GM18517 (cell line): ENCODE measurements around the gene USP34.
"Not testable (repeated sequence)": the region's sequence is repeated elsewhere in the genome, so short reads cannot be mapped to it uniquely, and the experiment has no call there.

ENCODE experiments used
- ATAC-seq: cut with Tn5 transposase; IDR thresholded peaks from one replicate; pipeline ENCODE4 v1.9.1; 2021; ENCODE audit warnings: mild to moderate bottlenecking, moderate library complexity; ENCODE audit not compliant: unreplicated experiment

USP34 gene

DNA sequence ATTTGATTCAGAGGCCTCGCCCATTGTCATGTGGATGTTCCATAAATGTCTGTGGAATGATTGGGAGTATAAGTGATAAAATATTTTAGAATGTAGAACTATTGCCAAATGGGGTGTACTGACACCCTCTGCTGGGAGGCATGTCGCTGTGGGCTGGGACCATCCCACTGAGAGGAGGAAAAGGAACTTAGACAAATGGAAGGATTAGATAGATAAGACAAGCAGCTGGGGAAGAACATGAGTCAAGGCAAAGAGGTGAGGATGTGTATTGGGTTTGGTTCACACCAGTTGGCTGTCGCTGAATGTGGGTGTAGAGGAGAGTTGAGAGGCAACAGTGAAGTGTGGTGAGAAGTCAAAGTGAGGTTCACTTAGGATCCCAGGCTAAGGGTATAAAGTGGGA lies 304.9 kb downstream of the USP34 start:
- ATAC-seq, result no peak

DNA sequence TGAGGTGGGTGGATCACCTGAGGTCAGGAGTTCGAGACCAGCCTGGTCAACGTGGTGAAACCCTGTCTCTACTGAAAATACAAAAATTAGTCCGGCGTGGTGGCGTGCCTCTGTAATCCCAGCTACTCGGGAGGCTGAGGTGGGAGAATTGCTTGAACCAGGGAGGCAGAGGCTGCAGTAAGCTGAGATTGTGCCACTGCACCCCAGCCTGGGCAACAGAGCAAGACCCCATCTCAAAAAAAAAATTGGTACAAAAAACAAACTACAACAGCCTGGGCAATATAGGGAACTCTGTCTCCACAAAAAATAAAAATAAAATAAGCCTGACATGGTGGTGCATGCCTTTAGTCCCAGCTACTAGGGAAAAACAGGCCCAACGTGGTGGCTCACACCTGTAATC lies 305.8 kb downstream of the USP34 start:
- not testable (repeated sequence) for ATAC-seq

DNA sequence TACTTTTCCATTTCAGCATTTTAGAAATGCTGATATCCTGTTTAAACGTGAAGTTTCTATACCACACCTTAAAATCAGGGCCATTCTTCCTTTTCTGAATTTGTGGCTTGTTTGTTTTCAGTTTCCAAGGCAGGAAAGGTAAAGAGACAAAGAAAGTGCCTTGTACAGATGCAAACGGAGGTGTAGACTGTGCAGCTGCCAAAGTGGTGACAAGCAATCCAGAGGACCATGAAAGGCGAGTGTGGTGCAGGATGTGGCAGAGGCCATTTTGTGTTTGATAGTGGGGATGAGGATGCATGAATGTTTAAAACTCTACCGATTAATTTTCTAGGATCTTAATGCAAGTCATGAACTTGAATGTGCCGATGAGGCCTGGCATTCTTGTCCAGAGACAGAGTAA lies 308.2 kb downstream of the USP34 start:
- no peak for ATAC-seq

DNA sequence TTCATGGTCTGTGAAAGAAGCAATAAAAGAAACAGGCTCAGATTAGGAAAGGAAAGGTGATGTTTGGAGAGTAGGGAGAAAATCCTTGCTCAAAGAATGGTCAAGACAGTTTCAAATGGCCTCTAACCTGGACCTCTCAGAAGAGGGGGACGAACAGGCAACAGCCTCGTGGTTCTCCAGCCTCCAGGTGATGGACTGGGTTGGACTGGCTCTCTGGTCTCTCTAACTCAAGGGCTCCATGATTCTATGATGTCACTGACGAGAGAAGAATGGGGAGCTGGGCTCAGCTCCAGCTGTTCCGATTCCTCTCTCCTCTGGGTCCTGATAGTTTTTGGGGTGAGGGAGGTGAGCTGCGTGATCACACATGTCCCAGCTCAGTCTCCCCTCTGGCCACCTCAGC lies 309.0 kb downstream of the USP34 start, which contains the start of gene C2orf74:
Gene C2orf74, plus strand, starts transcription at position 301 of the 400 bp plus-strand sequence. CDS start 327 bp downstream, outside the sequence.
- ATAC-seq, result no peak

DNA sequence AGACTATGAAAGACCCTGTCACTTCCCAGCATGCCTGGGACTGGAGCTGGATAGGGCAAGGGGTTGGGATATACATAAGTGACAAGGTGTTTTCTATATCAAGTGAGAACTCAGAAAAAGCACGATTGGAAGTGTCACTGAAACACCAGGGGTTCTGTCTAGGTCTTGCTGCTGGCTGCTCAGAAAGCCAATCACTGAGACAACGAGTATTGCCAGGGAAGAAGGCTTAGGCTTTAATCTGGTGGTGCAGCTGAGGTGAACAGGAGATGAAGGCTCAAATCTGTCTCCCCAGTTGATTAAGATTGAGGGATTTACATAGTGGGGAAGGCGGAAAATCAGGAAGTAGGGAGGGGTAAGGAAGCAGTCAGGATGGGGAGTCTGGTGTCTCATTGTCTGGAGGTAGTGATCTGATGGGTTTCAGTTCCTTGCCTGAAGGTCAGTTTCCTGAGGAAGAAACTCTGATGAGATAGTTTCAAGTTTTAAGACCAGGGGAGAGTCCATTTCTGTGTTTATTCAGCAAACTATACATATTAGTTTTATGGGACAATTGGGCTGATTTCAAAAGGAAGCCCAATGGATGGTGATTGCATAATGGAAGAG lies 312.4 kb downstream of the USP34 start:
- no peak for ATAC-seq

DNA sequence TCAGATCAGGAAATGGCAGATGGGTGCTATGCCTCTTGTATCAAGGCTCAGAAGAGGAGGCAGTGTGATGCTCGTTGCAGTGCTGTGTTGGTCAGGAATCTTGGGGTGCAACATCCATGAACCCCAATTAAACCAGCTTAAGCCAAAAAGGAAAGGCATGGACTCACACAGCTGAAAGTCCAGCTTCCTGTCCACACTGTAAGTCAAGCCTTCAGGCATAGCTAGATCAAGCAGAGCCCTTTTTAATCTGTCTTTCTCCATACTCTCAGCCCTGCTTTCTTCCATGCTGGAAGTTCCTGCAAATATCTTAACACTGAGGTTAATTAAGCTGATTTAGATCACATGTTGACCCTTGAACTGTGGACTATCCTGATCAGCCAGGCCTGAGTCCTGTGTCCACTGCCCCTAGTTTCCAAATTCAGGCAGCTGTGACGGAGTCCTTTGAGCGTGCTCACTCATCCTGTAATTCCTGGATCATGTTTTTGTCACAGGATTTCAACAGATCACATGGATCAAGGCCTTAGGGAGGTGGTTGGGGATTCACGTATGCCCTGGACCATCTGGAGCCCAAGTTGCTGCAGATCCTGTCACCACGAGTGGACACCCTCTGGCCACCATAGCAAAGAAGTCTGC lies 313.4 kb downstream of the USP34 start:
- ATAC-seq, result no peak

DNA sequence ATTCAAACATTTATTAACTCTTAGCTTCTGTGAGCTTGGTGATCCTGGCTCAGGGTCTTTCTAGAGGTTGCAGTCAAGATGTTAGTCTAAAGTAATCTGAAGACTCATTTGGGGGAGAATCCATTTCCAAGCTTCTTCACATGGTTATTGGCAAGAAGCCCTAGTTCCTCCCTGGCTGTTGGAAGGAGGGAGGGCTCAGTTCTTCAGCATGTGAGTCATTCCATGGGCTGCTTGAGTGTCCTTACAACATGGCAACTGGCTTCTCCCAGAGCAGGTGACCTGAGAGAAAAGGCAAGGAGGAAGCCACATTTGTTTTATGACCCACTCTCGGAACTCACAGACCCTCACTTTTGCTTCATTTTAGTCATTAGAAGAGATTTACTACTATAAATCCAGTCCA lies 319.5 kb downstream of the USP34 start:
- ATAC-seq, result no peak

DNA sequence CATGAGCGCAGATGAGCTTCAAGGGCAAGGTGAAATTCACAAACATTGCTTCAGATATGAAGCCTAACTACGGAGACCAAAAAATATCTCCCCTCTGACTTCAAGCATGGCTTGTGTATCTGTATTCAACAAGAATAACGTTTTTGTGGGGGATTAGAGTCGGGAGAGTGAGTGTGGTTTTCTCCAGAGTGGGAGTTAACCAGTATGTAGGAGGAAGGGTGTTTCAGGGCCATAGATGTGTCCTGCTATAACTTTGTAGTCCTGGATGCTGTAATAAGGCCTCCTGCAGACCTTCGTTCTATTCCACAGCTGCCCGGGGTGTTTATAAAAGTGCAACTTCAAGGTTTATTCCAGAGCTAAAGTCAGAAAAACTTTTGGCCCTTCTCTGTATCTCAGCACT lies 321.8 kb downstream of the USP34 start:
- no peak for ATAC-seq

DNA sequence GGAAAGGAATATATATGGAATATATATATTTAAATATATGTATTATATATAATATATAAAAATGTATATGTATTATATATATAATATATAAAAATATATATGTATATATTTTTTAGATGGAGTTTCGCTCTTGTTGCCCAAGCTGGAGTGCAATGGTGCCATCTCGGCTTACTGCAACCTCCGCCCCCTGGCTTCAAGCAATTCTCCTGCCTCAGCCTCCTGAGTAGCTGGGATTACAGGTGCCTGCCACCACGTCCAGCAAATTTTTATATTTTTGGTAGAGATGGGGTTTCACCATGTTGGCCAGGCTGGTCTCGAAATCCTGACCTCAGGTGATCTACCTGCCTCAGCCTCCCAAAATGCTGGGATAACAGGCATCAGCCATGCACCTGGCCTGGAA lies 322.8 kb downstream of the USP34 start:
- not testable (repeated sequence) for ATAC-seq

DNA sequence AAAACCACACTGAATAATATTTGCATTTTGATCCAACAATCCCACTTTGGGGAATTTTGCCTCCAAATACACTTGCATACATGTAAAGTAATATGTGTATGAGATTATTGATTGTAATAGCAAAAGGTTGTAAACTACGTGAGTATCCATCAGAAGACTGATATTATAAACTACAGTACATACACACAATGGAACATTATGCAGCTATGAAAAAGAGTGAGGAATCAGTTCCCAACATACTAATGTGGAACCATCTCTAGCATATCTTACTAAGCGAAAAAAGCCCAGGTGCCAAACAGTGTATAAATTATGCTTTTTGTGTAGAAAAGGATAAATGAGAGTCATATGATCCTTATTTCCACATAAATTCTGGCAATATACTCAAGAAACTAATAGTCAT lies 324.9 kb downstream of the USP34 start:
- no peak for ATAC-seq

DNA sequence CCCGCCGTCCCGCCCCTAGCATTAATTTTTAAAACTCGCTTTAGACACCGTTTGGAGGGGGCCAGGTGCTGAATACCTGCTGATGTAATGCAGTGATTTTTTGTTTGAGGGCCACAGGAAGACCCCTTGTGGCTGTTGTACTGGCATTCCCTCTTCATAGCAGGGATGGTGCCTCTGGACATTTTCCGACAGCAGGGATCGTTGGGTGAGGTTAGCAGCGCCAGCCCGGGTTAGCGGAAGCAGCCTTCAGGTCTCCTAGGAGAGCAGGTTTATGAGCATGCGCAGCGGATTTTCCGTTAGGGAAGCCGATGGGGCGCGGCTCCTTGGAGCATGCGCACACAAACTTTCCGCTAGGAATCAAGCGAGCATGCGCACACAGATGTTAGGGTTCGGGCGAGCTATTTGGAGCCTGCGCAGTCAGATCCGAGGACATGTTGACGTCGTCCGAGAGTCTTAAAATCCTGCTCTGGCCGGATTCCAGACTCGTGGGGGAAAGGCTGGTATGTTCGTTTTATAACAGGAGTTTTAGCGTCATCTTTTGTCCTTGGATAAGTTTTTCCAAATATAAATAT lies 326.1 kb downstream of the USP34 start:
- ATAC-seq, result peak; percentile 89

DNA sequence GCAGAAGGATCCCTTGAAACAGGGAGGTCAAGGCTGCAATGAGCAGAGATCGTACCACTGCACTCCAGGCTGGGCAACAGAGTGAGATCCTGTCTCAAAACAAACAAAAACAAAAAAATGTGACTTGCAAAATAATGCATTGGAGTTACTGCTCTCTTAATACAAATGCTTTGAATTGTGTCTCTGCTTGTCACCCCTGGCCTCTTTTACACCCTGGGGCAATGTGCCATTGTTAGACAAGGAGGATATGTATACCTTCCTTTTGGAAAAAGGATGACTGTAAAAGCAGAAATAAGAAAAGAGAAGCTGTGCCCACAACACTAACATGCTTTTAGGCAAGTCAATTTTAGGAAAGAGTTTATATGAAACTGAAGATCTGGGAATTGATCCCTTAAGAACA lies 329.7 kb downstream of the USP34 start:
- ATAC-seq, result no peak

DNA sequence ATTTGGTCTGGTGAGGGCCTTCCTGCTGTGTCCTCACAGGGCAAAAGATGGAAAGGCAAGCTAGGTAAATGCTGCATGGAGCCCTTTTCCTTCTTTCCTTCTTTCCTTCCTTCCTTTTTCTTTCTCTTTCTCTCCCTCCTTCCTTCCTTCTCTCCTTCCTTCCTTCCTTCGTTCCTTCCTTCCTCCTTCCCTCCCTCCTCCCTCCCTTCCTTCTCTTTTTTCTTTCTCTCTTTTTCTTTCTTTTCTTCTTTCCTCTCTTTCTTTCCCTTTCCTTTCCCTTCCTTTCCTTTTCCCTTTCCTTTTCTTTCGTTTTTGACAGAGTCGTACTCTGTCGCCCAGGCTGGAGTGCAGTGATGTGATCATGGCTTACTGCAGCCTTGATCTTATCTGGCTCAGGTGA lies 332.0 kb downstream of the USP34 start:
- no peak for ATAC-seq
